Right cardiac atrium (tissue), 5 donors: Measurements from ENCODE around the gene ALDH3B1. TPM values are rescaled to one million over a fixed set of nuclear protein-coding genes. Genes with fewer than 3 reads are reported as not detected.

ENCODE experiments used
- ATAC-seq, 2 donors: fragments of 200-7000 bp; cut with Tn5 transposase; one replicate each; pipeline versions ENCODE4 v1.8.0 to v1.9.1; 2020; ENCODE audit warnings: moderate library complexity in 2 of 2, mild to moderate bottlenecking in 1 of 2
- DNase-seq, 3 donors: peaks; one replicate each; pipeline ENCODE4 v3.0.0-alpha.2; 2020
- H3K27ac ChIP-seq: one replicate; pipeline ENCODE4 v1.5.1; 2013; ENCODE audit warnings: mild to moderate bottlenecking, low read length, control low read depth, moderate library complexity
- H3K27me3 ChIP-seq: one replicate; pipeline ENCODE4 v1.6.1; 2013; ENCODE audit not compliant: control insufficient read depth, insufficient read depth
- H3K4me1 ChIP-seq: one replicate; pipeline ENCODE4 v1.6.1; 2013; ENCODE audit warnings: low read length; ENCODE audit not compliant: control insufficient read depth, insufficient read depth
- H3K4me3 ChIP-seq: one replicate; pipeline ENCODE4 v1.5.1; 2013; ENCODE audit warnings: low read length, control low read depth
- H3K9me3 ChIP-seq: one replicate; pipeline ENCODE4 v1.6.1; 2013; ENCODE audit warnings: low read length; ENCODE audit not compliant: control insufficient read depth
- WGBS: extraction: QIAGEN DNeasy Blood & Tissue Kit; methylation state at CpG from one replicate; pipeline ENCODE4 v1.1.7; 2013; 5-methylcytosine and 5-hydroxymethylcytosine counted together
- intact Hi-C, 4 donors: fragments of 100-400 bp; cut with DNase I; formaldehyde crosslinking; loops; one replicate each; pipeline versions ENCODE4 v1.11.0 to v1.14.0; 2022 to 2023
- polyA plus RNA-seq: library from polyadenylated mRNA; stranded (reverse); fragments of 200-250 nt; gene quantifications from one replicate; pipeline ENCODE4 v1.2.3, GENCODE V29; 2013
- total RNA-seq, 4 donors: library from RNA; stranded (reverse); fragmentation: NEBNext Ultra II Directional; extraction: Animal tissue kit (Norgen Biotek cat#: 25700); gene quantifications; one replicate each; pipeline ENCODE4 v1.2.1, GENCODE V29; 2021
- donor health status: healthy with polysubstance abuse.
- donor health status: DM: no; HTN: yes; CAD: no.
- donor health status: DM: no; HTN: no; CAD: no.
- donor health status: DM: no; HTN: yes; CAD: no; lungs with severe emphysema.
- donor health status: DM: yes; HTN: yes; CAD: no.

Gene ALDH3B1
- total and polyA plus RNA-seq, 5 donors, result 2.9 to 5.7 (median 4.6) TPM

DNA sequence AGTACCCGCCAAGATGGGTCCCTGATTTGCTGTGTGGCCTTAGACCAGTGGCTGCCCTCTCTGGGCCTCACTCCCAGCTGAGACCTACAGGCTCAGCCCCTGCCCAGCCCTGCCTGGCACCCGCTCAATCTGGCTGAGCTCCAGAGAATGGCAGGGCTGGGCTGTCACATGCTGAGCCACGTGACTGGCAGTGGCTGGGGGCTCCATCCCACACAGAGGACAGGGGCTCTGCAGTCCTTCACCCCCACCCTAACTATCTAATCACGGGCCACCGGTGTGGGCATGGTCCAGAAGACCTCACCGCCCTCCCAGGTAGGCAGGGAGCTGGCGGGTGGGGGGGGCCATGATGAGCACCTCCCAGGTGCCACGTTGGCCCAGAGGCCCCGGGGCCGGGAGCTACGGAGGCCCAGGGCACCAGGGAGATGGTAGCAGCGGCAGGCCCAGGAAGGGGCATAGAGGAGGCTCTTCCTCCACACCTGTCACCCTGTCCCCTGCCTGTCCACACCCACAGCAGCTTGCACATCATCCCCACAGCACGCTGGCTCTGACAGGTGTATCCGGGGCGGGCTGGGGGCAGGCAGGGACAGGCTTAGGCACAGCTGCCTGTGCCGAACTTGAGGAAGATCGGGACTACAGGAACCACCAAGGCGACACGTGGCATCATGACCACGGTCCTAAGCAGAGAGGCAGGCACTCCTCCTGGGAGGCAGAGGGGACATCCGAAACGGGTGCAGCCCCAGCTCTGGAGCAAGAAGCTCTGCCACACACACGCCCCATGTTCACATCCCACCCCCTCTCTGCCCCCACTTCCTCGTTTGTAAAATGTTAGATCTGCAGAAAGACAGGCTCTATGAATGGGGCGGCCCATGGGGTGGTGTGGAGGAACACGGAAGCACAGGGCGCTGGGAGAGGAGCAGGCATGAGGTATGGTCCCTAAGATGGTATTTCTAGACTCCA, 1.5 kb upstream of the ALDH3B1 start:
- DNase-seq, result peak; percentile 47 to 76 (median 74)
- Histone ChIP-seq H3K9me3 (no peaks in the 10 kb centered on the region), H3K4me3 (no peak overlapping the region), H3K27me3 (no peaks in the 10 kb centered on the region), H3K4me1 (no peaks in the 10 kb centered on the region), H3K27ac (no peak overlapping the region)
- intact Hi-C loops, result no loop called here
- 76% methylated on average over 27 of the region's 27 CpGs for WGBS
- no peak for ATAC-seq

DNA sequence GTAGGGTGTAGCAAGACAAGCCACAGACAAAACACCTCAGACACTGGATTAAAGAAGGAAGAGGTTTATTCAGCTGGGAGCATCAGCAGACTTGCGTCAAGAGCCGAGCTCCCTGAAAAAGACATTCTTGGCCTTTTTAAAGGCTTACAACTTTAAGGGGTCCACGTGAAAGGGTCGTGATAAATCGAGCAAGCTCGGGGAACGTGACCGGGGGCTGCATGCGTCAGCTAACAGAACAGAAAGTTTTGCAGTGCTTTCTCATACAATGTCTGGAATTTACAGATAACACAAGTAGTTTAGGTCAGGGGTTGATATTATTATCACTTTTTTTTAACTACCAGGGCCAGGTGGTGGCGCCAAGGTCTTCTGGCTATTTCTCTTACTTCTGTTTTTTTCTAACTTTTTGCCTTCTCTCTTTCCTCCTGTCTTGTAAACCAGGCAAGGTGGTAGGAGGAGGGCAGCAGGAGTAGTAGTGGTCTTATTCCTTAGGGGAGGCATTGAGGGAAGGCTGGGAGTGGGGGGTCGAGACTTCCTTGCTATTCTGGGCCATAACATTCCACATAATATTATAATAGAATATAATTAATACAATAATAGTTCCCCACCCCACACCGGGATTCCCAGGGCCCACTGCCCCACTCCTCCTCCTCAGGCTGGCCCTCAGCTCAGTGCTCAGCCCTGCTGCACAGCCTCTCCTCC, 587 bp upstream of the ALDH3B1 start:
- 44% methylated on average over 12 of the region's 12 CpGs for WGBS
- no peak for ATAC-seq
- Histone ChIP-seq H3K27me3 (no peaks in the 10 kb centered on the region), H3K4me3 (no peak overlapping the region), H3K27ac (no peak overlapping the region), H3K4me1 (no peaks in the 10 kb centered on the region), H3K9me3 (no peaks in the 10 kb centered on the region)
- DNase-seq, result peak; percentile 20 to 59 (median 58)
- intact Hi-C loops, result no loop called here

GRCh38 chr11:68011051-68011943, 1.2 kb downstream of the ALDH3B1 start:
- Histone ChIP-seq H3K4me1 (no peaks in the 10 kb centered on the region), H3K27ac (no peak overlapping the region), H3K9me3 (no peaks in the 10 kb centered on the region), H3K27me3 (no peaks in the 10 kb centered on the region), H3K4me3 (no peak overlapping the region)
- ATAC-seq, result no peak
- peak; percentile 11 to 21 (median 20) for DNase-seq
- WGBS, result 82% methylated on average over 16 of the region's 16 CpGs
- intact Hi-C loops, result no loop called here

DNA sequence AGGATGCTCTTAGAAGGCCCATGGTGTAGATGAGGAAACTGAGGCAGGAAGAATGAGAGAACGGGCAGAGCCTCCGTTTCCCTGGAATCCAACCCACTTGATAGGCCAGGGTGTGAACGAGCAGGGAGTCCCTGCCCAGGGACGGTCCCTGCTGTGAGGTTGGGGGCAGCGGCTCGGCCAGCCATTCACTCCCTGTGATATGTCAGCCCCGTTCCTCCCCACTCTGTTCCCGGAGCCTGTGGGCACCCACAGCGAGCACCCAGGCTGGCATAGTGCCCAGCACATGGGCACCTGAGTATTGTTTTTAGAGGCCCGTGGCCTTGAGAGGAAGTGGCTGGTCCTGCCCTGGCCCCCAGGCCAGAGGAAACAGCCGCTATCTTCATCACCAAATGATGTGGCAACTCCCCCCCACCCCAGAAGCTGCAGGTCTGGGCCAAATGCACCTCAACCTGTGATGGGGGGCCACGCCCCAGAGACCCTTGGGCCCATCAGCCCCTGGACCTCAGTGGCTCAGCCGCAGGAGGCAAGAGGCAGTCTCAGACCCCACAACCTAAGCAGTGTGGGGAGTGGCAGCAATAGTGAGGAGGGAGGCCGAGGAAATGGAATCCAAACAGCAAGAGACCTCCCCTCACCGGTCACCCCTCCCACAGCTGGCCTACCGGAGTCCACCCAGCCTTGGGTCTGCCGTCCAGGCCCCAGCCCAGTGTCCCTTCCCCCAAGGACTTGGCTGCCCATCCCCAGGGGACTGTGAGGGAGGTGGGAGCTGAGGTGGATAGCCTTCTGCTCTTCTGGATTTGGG, 2.1 kb downstream of the ALDH3B1 start:
- no peaks in the 10 kb centered on the region for H3K9me3 ChIP-seq
- peaks cover 3% of the 10 kb centered on the region for H3K4me1 ChIP-seq
- 87% methylated on average over 17 of the region's 17 CpGs for WGBS
- H3K4me3 ChIP-seq, result no peak overlapping the region
- H3K27ac ChIP-seq, result no peak overlapping the region
- intact Hi-C loops, result no loop called here
- DNase-seq (peak; percentile 18 to 57 (median 47)), ATAC-seq (no peak)
- no peaks in the 10 kb centered on the region for H3K27me3 ChIP-seq

DNA sequence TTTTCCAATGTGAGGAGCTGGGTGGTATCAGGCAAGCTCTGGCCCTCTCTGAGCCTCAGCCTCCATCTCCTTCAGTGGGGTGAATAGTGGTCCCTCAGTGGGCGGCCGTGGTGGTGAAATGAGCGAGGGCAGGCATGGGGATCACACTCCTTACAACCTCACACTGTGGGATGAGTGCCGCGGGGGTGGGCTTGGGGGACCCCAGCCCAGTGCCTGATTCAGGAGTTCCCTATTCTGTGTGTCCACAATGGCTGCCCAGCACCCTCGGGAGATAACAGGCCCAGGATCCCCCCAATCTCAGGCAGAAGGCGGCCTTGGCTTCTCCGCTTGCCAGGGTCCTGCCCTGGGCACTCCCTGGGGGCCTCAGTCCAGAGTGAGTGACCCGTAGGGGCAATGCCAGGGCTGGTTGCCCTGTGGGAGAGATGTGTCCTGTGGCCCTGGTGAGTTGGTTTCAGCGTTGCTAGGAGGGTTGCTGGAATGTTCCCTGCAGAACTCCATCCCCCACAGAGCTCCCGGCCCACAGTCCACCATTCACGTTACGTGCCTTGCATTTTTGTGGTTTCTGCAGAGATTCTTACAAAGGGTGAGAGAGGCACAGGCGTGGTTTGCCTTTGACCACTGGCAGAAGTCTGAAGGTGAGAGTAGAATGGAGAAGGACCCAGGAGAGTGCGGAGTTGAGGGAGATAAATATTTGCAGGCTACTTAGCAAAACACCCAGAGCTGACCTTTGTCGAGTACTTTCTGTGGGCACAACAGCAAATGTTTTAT, 2.9 kb downstream of the ALDH3B1 start:
- Histone ChIP-seq H3K27ac (no peak overlapping the region), H3K4me1 (peaks cover 5% of the 10 kb centered on the region), H3K27me3 (no peaks in the 10 kb centered on the region), H3K9me3 (no peaks in the 10 kb centered on the region), H3K4me3 (no peak overlapping the region)
- WGBS, result 77% methylated on average over 16 of the region's 16 CpGs
- ATAC-seq (no peak), DNase-seq (peak in 2 of 3 donors; percentile 18 to 51)
- intact Hi-C loops, result no loop called here

- intact Hi-C loops, result no loop called here
- Histone ChIP-seq H3K27ac (no peak overlapping the region), H3K9me3 (no peaks in the 10 kb centered on the region), H3K27me3 (no peaks in the 10 kb centered on the region), H3K4me3 (no peak overlapping the region), H3K4me1 (peaks cover 5% of the 10 kb centered on the region)
- 92% methylated on average over 14 of the region's 14 CpGs for WGBS
- peak in 2 of 3 donors; percentile 40 to 44 for DNase-seq
- ATAC-seq, result no peak
These were observed 3.6 kb downstream of the ALDH3B1 start for GRCh38 chr11:68013611-68014156.

DNA sequence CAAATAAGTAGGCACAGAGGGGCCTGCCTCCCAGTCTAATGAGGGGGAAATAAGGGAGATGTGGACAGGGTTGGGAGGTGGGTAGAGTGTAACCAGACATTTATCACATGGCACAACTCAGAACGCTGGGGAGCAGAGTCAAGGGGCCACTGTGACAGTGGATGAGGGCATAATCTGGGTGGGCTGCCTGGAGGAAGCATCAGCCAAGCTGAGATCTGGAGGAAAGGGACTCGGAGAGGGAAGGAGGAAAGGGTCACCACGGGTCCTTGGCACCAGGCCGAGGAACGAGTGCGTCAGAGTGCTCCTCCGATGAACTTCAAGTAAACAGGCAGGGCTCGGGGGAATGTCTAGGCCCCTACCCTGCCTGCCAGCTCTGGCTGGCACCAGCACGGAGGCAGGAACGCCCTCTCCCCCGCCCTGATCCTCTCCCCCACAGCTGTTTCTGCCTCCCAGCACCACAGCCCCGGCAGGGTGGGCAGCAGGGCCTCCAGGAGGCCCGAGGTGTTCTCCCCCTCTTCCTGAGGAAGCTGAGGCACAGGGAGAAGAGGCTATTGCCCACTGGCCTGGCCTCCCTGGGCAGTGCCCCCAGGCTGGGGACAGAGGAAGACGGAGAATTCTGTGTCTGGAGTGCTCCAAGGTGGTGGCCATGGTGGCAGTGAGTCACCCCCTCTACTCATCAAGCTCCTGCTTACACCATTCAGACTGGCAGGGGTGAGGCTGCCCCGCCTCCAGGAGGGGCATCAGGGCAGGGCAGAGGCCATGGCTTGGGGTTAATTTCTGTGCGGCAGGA, 4.2 kb downstream of the ALDH3B1 start:
- peaks cover 5% of the 10 kb centered on the region for H3K4me1 ChIP-seq
- 43% methylated on average over 16 of the region's 16 CpGs for WGBS
- intact Hi-C loops, result no loop called here

GRCh38 chr11:68014947-68015447, 4.9 kb downstream of the ALDH3B1 start:
- Histone ChIP-seq H3K27me3 (no peaks in the 10 kb centered on the region), H3K4me3 (no peak overlapping the region), H3K9me3 (no peaks in the 10 kb centered on the region), H3K4me1 (peaks cover 5% of the 10 kb centered on the region), H3K27ac (no peak overlapping the region)
- 89% methylated on average over 19 of the region's 19 CpGs for WGBS
- DNase-seq (no peak), ATAC-seq (no peak)
- intact Hi-C loops, result no loop called here

More for the DNA sequence above, 4.2 kb downstream of the ALDH3B1 start:
- H3K27ac ChIP-seq, result no peak overlapping the region
- no peaks in the 10 kb centered on the region for H3K9me3 ChIP-seq
- DNase-seq (peak; percentile 67 to 77 (median 75)), ATAC-seq (no peak)
- H3K27me3 ChIP-seq, result no peaks in the 10 kb centered on the region
- no peak overlapping the region for H3K4me3 ChIP-seq

GRCh38 chr11:68015467-68015866, 5.3 kb downstream of the ALDH3B1 start:
- H3K4me1 ChIP-seq, result peaks cover 5% of the 10 kb centered on the region

More at GRCh38 chr11:68015467-68015866, 5.3 kb downstream of the ALDH3B1 start:
- H3K9me3 ChIP-seq, result no peaks in the 10 kb centered on the region
- intact Hi-C loops, result no loop called here
- H3K27me3 ChIP-seq, result no peaks in the 10 kb centered on the region
- ATAC-seq (no peak), DNase-seq (peak in 1 of 3 donors; percentile 47)
- no peak overlapping the region for H3K4me3 ChIP-seq
- 98% methylated on average over 8 of the region's 8 CpGs for WGBS
- H3K27ac ChIP-seq, result no peak overlapping the region
